ENCODE measurements around the gene HOXC5.

The HOXC5 gene

GRCh38 chr12:54032627-54033100 lies at the start of gene HOXC5:
Gene HOXC5, plus strand, starts transcription at chr12:54033050. Its CDS starts 73 bp downstream, at chr12:54033123.
- DNase-seq = peak; percentile 98

DNA sequence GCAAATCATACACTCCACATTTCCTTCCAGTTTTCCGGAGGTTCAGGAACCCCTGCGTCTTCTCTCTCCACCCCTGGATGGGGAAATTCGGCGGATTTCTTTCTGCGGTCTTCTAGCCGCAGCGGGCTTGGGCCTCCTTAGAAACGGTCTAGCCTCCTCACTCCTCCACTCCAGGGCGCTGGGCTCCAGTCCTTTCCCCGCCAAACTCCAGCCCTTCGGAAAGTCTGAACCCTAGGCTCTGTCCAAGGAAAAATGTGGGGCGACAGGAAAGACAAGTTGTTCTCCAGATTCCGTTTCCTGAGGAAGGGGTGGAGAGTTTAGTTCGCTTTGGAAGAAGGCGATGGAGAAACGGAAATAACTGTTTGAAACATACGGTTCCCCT lies 49.3 kb upstream of the HOXC5 start:
- DNase-seq = no peak

DNA sequence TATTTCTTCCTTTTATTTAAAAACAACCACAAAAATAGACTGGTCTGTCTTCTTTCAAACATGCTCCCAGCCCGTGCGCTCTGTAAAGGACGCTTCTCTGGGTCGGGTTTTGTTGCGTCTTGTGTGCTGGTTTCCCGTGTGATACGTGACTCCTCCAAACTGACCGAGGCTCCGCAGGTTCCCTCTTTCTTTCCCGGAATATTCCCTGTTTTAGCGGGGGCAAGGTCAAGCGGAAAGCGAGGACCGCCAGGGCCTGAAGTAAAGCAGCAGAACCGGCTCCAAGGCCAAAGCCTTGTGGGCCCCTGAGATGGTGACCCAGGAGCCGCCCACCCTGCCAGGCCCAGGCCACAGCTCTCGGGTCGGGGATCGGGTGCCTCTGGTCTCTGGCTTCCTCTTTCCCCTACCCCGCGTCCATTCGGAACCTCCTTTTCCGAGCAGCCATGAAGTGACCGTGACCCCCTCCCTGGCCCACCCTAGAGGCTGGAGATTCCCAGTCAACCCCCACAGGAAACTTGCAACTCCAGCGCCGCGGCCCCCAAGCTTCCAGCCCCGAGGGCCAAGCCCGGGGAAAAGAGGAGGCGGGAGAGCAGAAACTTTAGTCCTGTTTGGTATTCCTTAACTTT lies 48.8 kb upstream of the HOXC5 start:
- DNase-seq = no peak

DNA sequence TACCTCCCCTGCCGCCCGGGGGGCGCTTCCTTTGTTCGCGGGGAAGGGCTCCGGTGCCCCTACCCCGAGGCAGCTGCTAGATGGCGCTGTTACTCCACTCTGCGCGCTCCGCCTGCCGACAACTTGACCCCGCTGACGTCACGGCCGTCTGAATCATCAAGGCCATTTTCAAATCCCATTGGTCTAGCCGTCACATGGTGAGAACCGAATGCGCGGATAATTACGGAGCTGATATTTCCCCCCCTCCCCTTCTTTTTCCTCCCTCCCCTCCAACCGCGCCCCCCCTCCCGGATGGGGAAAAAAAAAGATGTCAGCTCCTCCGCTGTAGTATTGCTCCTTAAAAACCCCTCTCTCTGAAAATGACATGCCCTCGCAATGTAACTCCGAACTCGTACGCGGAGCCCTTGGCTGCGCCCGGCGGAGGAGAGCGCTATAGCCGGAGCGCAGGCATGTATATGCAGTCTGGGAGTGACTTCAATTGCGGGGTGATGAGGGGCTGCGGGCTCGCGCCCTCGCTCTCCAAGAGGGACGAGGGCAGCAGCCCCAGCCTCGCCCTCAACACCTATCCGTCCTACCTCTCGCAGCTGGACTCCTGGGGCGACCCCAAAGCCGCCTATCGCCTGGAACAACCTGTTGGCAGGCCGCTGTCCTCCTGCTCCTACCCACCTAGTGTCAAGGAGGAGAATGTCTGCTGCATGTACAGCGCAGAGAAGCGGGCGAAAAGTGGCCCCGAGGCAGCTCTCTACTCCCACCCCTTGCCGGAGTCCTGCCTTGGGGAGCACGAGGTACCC lies 47.8 kb upstream of the HOXC5 start, which contains the start of gene HOXC10:
Gene HOXC10 (plus strand): TSS at position 246 of the 791 bp plus-strand sequence. CDS start 114 bp downstream, at position 360.
- DNase-seq = peak; percentile 93

DNA sequence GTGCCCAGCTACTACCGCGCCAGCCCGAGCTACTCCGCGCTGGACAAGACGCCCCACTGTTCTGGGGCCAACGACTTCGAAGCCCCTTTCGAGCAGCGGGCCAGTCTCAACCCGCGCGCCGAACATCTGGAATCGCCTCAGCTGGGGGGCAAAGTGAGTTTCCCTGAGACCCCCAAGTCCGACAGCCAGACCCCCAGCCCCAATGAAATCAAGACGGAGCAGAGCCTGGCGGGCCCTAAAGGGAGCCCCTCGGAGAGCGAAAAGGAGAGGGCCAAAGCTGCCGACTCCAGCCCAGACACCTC lies 47.2 kb upstream of the HOXC5 start:
- no peak for DNase-seq

GRCh38 chr12:53985994-53986685 lies 46.7 kb upstream of the HOXC5 start:
- DNase-seq = no peak

- DNase-seq = no peak
Observed at GRCh38 chr12:53986686-53987483, 46.0 kb upstream of the HOXC5 start.

DNA sequence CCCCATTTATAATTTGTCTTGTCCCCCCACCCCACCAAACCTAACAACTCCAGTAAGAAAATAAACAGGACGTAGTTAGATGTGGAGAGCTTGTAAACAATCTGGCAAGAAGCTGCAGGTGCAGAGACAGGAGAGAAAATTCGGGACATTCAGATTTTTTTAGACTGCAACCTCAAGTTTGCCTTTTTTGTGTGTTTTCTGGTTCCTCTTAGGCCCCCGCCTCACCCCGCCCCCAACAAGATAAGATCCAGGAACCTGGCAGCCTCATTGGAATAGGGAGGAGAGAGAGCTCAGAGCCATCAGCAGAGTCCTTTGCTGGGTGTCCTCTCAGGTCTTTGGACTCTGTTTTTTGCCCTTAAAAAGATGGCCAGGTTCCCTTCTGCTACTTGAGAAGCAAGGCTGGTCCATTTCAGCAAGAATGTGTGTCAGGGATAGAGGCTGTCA lies 45.0 kb upstream of the HOXC5 start:
- no peak for DNase-seq

DNA sequence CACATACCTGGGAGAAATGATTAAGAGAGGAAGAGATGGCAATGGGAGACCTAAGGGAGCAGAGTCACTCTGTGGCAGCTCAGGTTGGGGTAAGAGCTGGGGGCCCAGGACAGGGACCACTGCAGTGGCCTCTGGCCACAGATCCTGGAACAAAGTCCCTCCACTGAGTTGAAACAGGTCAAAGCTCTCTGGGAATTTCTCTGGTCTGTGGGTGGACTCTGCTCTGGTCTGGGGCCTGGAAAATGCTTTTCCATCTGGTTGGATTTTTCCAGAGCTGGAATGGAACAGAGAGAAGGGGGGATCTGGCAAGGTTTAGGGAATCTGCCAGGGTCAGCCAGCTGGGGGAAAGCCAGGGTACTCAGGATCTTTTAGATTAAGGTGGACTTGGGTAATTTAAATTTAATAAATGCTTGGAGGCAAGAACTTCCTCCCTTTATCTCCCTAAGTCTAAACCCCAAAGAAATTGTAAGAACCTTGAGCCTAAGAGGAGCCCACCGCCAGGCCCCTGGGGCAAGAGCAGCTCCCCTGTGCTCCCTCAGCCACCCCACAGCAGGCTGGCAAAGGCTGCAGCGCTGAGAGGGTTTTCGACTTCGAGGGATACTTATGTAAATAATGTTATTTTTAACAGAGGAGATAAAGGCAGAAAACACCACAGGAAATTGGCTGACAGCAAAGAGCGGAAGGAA lies 44.2 kb upstream of the HOXC5 start:
- DNase-seq = no peak

DNA sequence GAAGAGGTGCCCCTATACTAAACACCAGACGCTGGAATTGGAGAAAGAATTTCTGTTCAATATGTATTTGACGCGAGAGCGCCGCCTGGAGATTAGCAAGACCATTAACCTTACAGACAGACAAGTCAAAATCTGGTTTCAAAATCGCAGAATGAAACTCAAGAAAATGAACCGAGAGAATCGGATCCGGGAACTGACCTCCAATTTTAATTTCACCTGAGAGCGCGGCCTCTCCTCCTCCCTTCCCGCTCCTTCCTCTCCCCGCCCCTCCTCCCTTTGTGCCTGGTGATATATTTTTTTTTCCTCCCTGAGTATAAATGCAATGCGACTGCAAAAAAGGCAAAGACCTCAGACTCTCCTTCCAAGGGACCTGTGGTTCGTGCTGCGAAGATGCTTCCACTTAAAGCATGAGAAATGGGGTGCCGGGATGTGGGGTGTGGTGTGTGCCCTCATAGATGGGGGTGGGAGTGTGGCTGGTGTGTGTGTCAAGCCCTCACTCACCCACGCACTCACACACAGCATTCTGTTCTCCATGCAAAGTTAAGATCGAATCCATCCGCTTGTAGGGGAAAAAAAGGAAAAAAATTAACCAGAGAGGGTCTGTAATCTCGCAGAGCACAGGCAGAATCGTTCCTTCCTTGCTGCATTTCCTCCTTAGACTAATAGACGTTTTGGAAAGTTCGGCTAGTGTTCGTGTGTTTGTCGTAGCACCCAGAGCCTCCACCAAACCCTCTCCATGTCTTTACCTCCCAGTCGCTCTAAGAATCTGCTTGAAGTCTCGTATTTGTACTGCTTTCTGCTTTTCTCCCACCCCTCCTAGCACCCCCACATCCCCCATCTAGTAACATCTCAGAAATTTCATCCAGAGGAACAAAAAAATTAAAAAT lies 43.4 kb upstream of the HOXC5 start:
- DNase-seq = peak; percentile 64

DNA sequence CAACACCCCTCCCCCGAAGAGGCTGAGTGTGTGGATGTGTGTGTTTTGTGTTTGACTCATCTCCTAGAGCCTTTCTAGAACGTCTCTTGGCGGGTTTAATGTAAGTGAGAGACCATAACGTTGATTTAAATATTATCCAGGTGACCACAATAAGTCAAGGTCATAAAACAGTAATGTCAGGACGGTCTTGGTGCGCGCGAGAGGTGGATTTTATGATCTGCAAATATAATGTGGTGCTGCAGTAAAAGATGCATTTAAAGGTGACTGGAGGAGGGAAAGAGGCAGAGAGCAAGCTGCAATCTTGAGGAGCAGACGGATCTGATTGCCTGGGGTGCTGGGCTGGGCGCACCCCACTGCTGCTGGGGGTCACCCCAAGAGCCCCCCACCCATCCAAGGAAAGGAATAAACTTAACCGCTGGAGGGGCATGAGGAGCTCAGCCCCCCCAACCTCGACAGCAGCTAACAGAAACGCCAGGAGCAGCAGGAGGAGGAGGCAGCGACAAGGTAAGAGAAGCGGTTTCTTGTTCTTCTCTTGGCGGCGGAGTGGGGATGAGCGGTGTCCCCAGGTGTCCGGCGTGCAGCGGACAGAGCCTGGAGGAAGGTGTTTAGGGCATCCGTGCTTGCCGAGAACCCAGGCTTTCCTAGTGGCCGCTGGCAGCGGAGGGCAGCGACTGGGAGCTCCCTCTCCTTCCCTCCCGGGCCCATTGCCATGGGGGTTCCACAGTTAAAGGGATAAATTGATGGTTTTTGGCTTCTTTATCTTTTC lies 42.4 kb upstream of the HOXC5 start:
- DNase-seq = no peak

- DNase-seq = peak; percentile 62
Observed at GRCh38 chr12:53991077-53991460, 41.8 kb upstream of the HOXC5 start.

GRCh38 chr12:53992377-53992889 lies 40.4 kb upstream of the HOXC5 start:
- DNase-seq = no peak

- no peak for DNase-seq
Observed at GRCh38 chr12:53993162-53994008, 39.5 kb upstream of the HOXC5 start.

DNA sequence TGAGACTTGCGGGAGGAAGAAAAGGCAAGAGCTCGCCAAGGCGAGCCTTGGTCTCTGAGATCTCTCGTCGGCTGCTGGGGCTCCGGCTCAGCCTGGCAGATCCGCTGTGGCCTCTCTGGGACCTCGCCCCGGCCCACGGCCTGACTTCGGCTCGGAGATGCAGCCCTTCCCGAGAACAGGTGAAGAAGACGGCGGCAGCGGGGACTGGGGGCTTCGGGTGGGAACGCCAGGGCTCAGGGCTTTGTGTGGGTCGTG lies 38.9 kb upstream of the HOXC5 start:
- no peak for DNase-seq

DNA sequence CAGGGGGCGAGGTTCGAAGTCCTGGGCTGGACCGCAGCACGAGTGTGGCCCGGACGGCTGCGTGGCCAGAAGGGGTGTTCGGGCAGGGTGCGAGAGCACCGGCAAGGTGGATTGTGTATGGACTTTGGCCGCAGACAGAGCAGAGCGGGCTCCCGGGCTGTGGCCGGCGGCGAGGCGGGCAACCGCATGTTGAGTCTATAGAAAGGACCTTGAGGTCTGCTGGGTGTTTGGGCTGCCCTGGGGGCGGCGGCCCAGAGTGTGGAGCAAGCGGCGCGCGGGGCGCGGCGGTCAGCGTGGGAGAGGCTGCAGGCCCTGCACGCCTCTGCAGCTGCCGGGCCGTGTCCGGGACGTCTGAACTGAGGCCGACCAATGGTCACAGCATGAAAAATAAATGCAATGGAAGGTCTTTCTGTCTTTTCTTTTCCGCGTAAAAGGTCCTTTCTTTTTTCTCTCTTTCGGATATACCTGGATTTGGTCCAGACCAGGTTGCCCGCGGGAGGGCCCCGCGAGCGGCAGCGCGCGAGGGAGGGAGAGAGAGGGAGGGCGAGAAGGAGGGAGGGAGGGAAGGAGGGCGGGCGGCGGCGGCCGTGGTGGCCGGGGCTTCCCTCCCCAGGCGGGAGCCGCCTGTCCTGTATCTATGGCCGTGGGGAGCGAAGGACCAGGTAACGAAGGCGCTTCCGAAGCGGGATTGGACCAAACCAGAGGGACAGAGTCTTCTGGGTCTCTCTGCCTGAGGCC lies 38.4 kb upstream of the HOXC5 start:
- DNase-seq = no peak

DNA sequence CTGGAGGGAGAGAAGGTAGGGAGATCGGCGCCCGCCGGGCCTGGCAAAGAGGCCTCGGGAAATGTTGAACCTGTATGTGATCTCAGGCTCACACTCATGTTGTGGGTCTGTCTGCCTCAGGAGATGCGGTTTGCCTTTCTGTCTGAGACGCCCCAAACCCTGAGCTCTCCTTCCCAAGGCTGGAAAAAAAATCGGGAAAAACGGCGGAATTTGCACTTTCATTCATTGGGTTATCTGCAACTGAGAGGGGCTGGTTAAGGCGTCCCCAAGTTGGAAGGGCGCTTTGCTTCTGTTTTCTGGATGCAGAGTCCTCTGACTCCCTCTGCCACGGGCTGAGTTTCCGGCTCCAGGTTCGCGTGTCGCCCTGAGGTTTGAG lies 37.9 kb upstream of the HOXC5 start:
- DNase-seq = no peak

- DNase-seq = peak; percentile 71
Observed at GRCh38 chr12:53995378-53996239, 37.2 kb upstream of the HOXC5 start.
